SK-N-SH treated with all-trans-retinoic acid at 6 μM for 48 hours (cell line): Measurements from ENCODE around the gene UTP4.

Experiments used
- OSR1 ChIP-seq: fragments of 250-450 bp; sonication (Bioruptor Pico); IDR thresholded peaks from 2 replicates; pipeline ENCODE4 v1.8.0; 2022; ENCODE audit warnings: moderate library complexity, mild to moderate bottlenecking, inconsistent platforms
- TF ChIP-seq, protein P1 (sequence below): fragments of 250-450 bp; sonication (Bioruptor Pico); IDR thresholded peaks from 2 replicates; pipeline ENCODE4 v1.5.1; 2020; ENCODE audit warnings: low read depth, mild to moderate bottlenecking, moderate library complexity
- TF ChIP-seq, protein P2 (sequence below): fragments of 250-450 bp; sonication (Bioruptor Pico); IDR thresholded peaks from 2 replicates; pipeline ENCODE4 v1.8.0; 2020; ENCODE audit warnings: mild to moderate bottlenecking, moderate library complexity, borderline replicate concordance

DNA sequence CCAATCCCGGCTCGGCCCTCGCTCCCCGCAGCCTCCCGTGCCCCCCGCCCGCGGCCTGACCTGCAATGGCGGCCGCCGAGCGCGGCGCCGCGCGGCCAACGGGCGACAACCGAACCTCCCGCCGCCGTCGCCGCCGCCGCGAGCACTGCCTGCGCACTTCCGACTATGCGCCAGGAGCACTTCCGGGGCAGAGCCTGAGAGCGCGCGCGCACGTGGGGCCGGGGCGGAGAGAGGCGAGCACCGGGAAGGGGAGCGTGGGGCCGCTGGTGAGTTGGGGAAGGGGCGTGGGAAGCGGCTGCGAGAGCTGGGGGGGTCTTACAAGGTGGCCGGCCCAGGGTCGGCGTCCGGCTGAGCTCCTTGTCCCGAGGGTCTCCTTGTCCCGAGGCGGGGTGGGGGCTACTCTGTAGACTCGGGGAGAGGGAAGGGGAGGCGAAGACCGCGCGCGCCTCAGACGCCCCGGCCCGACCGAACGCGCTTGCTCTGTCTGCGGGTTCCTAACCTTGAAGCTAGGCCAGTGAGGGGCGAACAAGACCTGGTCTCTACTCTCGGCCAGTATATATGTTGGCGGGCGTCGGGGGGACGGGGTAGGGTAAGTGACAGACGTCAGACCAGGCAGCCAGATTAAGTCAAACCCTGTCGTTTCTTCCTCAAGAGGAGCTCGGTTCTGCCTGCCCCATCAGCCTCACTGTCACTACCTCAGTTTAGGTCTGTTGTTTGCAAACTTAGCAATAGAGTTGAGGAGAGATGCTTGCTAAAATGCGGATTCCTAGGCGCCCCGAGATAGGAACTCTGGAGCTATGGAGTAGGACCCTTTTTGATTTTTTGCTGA, at the start of gene UTP4, which contains the start of gene CHTF8:
- TF ChIP-seq OSR1 (CRISPR knock-in tag) = no peak
- TF ChIP-seq, protein P1, sequence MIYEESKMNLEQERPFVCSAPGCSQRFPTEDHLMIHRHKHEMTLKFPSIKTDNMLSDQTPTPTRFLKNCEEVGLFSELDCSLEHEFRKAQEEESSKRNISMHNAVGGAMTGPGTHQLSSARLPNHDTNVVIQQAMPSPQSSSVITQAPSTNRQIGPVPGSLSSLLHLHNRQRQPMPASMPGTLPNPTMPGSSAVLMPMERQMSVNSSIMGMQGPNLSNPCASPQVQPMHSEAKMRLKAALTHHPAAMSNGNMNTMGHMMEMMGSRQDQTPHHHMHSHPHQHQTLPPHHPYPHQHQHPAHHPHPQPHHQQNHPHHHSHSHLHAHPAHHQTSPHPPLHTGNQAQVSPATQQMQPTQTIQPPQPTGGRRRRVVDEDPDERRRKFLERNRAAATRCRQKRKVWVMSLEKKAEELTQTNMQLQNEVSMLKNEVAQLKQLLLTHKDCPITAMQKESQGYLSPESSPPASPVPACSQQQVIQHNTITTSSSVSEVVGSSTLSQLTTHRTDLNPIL (CRISPR knock-in tag) = no peak
- TF ChIP-seq, protein P2, sequence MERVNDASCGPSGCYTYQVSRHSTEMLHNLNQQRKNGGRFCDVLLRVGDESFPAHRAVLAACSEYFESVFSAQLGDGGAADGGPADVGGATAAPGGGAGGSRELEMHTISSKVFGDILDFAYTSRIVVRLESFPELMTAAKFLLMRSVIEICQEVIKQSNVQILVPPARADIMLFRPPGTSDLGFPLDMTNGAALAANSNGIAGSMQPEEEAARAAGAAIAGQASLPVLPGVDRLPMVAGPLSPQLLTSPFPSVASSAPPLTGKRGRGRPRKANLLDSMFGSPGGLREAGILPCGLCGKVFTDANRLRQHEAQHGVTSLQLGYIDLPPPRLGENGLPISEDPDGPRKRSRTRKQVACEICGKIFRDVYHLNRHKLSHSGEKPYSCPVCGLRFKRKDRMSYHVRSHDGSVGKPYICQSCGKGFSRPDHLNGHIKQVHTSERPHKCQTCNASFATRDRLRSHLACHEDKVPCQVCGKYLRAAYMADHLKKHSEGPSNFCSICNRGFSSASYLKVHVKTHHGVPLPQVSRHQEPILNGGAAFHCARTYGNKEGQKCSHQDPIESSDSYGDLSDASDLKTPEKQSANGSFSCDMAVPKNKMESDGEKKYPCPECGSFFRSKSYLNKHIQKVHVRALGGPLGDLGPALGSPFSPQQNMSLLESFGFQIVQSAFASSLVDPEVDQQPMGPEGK = no peak
